GM23338 (cell line): ENCODE measurements around the gene OBI1.

Experiments
- CREB1 ChIP-seq: fragments of 250-450 bp; sonication (Bioruptor Pico); IDR thresholded peaks from 2 replicates; pipeline ENCODE4 v1.5.0; 2020; ENCODE audit warnings: low read depth, mild to moderate bottlenecking, moderate library complexity
- ETS1 ChIP-seq: IDR thresholded peaks from 2 replicates; pipeline ENCODE4 v1.6.1; 2016; ENCODE audit warnings: antibody characterized with exemption
- EZH2 ChIP-seq: fragments of 200-600 bp; sonication (generic); IDR thresholded peaks from one replicate; pipeline ENCODE4 v1.8.0; 2017; ENCODE audit warnings: antibody characterized with exemption, mild to moderate bottlenecking, low read depth; ENCODE audit not compliant: unreplicated experiment
- EZH2phosphoT487 ChIP-seq: fragments of 200-600 bp; sonication (generic); IDR thresholded peaks from one replicate; pipeline ENCODE4 v1.8.1; 2018; ENCODE audit warnings: antibody characterized with exemption; ENCODE audit not compliant: unreplicated experiment
- JUNB ChIP-seq: IDR thresholded peaks from one replicate; pipeline ENCODE4 v1.6.1; 2016; ENCODE audit warnings: antibody characterized with exemption; ENCODE audit not compliant: unreplicated experiment
- POLR2AphosphoS5 ChIP-seq: IDR thresholded peaks from 2 replicates; pipeline ENCODE4 v1.6.1; 2016; ENCODE audit warnings: antibody characterized with exemption, low read depth
- ZNF331 ChIP-seq: fragments of 250-450 bp; sonication (Bioruptor Pico); IDR thresholded peaks from 2 replicates; pipeline ENCODE4 v1.5.0; 2020; ENCODE audit warnings: low read depth, mild to moderate bottlenecking, moderate library complexity
- ZNF462 ChIP-seq: fragments of 250-450 bp; sonication (Bioruptor Pico); IDR thresholded peaks from 2 replicates; pipeline ENCODE4 v1.5.0; 2020; ENCODE audit warnings: mild to moderate bottlenecking, moderate library complexity
- TF ChIP-seq, protein P1 (sequence below), 2 experiments: fragments of 200-600 bp in 1 of 2; sonication (generic) in 1 of 2; conservative IDR thresholded peaks; 2 replicates each; pipeline versions ENCODE4 v1.5.1 to v1.6.1; 2016 to 2017; ENCODE audit warnings: antibody characterized with exemption in 2 of 2, low read depth in 2 of 2, mild to moderate bottlenecking in 2 of 2, moderate library complexity in 1 of 2
- TF ChIP-seq, protein P2 (sequence below): IDR thresholded peaks from one replicate; pipeline ENCODE4 v1.6.1; 2018; ENCODE audit warnings: antibody characterized with exemption; ENCODE audit not compliant: unreplicated experiment

DNA sequence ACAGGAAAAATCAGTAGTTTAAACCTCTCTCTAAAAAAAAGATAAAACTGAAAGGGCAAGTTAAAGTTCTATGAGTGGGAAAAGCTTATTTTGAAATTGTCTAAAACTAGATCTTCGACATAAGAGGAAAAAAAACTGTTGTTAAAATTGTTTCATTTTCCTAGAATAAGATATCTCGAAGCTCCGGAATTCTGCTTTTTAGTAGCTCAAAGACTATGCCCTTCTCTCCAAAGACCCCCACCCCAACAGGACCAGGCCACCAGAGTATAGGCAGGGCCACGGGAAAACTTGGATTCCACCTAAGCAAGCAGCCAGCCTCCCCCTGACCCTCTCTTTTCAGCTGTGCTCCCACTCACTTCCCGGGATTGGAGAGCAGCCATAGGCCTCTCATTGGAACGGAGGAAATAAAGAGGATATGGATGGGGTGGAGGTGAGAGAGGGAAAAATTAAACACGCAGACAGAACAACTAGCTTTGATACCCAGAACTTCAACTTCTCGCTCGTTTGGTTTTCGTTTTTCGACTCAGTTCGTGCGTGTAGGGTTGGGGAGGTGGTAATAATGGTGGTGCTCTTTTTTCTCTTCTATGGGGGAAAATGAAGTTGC lies 58.6 kb downstream of the OBI1 start:
- TF ChIP-seq ETS1 (no peak), POLR2AphosphoS5 (no peak), ZNF331 (CRISPR knock-in tag) (no peak), CREB1 (CRISPR knock-in tag) (no peak), EZH2phosphoT487 (peak; percentile 83), JUNB (no peak), EZH2 (peak; percentile 96), ZNF462 (CRISPR knock-in tag) (no peak)
- TF ChIP-seq, protein P1, sequence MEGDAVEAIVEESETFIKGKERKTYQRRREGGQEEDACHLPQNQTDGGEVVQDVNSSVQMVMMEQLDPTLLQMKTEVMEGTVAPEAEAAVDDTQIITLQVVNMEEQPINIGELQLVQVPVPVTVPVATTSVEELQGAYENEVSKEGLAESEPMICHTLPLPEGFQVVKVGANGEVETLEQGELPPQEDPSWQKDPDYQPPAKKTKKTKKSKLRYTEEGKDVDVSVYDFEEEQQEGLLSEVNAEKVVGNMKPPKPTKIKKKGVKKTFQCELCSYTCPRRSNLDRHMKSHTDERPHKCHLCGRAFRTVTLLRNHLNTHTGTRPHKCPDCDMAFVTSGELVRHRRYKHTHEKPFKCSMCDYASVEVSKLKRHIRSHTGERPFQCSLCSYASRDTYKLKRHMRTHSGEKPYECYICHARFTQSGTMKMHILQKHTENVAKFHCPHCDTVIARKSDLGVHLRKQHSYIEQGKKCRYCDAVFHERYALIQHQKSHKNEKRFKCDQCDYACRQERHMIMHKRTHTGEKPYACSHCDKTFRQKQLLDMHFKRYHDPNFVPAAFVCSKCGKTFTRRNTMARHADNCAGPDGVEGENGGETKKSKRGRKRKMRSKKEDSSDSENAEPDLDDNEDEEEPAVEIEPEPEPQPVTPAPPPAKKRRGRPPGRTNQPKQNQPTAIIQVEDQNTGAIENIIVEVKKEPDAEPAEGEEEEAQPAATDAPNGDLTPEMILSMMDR (conservative IDR thresholded peaks at IDR 0.05; ENCODE audit: low read depth in 2 of 2), result no peak
- TF ChIP-seq, protein P2, sequence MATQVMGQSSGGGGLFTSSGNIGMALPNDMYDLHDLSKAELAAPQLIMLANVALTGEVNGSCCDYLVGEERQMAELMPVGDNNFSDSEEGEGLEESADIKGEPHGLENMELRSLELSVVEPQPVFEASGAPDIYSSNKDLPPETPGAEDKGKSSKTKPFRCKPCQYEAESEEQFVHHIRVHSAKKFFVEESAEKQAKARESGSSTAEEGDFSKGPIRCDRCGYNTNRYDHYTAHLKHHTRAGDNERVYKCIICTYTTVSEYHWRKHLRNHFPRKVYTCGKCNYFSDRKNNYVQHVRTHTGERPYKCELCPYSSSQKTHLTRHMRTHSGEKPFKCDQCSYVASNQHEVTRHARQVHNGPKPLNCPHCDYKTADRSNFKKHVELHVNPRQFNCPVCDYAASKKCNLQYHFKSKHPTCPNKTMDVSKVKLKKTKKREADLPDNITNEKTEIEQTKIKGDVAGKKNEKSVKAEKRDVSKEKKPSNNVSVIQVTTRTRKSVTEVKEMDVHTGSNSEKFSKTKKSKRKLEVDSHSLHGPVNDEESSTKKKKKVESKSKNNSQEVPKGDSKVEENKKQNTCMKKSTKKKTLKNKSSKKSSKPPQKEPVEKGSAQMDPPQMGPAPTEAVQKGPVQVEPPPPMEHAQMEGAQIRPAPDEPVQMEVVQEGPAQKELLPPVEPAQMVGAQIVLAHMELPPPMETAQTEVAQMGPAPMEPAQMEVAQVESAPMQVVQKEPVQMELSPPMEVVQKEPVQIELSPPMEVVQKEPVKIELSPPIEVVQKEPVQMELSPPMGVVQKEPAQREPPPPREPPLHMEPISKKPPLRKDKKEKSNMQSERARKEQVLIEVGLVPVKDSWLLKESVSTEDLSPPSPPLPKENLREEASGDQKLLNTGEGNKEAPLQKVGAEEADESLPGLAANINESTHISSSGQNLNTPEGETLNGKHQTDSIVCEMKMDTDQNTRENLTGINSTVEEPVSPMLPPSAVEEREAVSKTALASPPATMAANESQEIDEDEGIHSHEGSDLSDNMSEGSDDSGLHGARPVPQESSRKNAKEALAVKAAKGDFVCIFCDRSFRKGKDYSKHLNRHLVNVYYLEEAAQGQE, result no peak
